ENCODE results near the gene NINL. TPM values are rescaled to one million over a fixed set of nuclear protein-coding genes. Genes with fewer than 3 reads are reported as not detected.

NINL gene
- total and polyA plus RNA-seq, 2 of the 8 experiments (the other 6 are each of a cell fraction or from before 2014, with no cell fraction given): 15.3 to 30.0 TPM

- no peak overlapping the region for H3K9ac ChIP-seq (replicated peaks in 1 of 4; ENCODE audit: extremely low read depth in 1 of 4, low read depth in 3 of 4, low read length in 3 of 4)
- peaks cover 0 to 12% (median 6%) of the 10 kb centered on the region in 4 experiments; a peak in 6 of 7 replicates for H3K4me1 ChIP-seq (replicated peaks in 1 of 4; ENCODE audit: control insufficient read depth in 3 of 4, insufficient read depth in 4 of 4, low read length in 3 of 4)
- H2BK12ac ChIP-seq (ENCODE audit: low read depth, low read length): no peak overlapping the region
- H3K23me2 ChIP-seq (ENCODE audit: low read depth, low read length): no peaks in the 10 kb centered on the region
- H3K14ac ChIP-seq (ENCODE audit: insufficient read length): no peak overlapping the region
- FAIRE-seq (no peak), DNase-seq (ENCODE audit: low read depth in 1 of 2, low spot score in 2 of 2) (no peak)
- no peaks in the 10 kb centered on the region for H3K9me3 ChIP-seq (ENCODE audit: insufficient read depth in 2 of 2, low read depth in 1 of 2, low read length in 1 of 2)
- H2AFZ ChIP-seq (ENCODE audit: low read length): no peak overlapping the region
- H3K18ac ChIP-seq (ENCODE audit: extremely low read depth, low read length): no peak overlapping the region
- no peak overlapping the region for H4K5ac ChIP-seq (ENCODE audit: insufficient read length, low read depth, low read length)
- H3K23ac ChIP-seq (ENCODE audit: insufficient read length): no peak overlapping the region
- H3K4me2 ChIP-seq (ENCODE audit: insufficient read depth in 1 of 2, low read depth in 2 of 2, low read length in 2 of 2): no peak overlapping the region
- no peak overlapping the region for H4K8ac ChIP-seq (ENCODE audit: extremely low read depth, insufficient read depth, low read length)
- no peak overlapping the region for H3K56ac ChIP-seq (replicated peaks; ENCODE audit: insufficient read length, low read depth, low read length)
- H4K20me1 ChIP-seq (replicated peaks in 1 of 2; ENCODE audit: control insufficient read depth in 1 of 2, insufficient read depth in 2 of 2, low read length in 2 of 2): peaks cover 0 to 2% of the 10 kb centered on the region in 2 experiments
- no peak overlapping the region for H3K27ac ChIP-seq (ENCODE audit: low read depth, low read length)
- no peak overlapping the region for H3K4ac ChIP-seq (replicated peaks; ENCODE audit: insufficient read length, low read depth, low read length)
- no peaks in the 10 kb centered on the region for H3K79me1 ChIP-seq (ENCODE audit: low read depth, low read length)
- H2BK20ac ChIP-seq (ENCODE audit: low read length): no peak overlapping the region
- no peak overlapping the region for H3K4me3 ChIP-seq (ENCODE audit: extremely low read depth in 1 of 4, insufficient read depth in 2 of 4, low read depth in 3 of 4, low read length in 4 of 4)
- peaks cover 2 to 15% (median 11%) of the 10 kb centered on the region in 4 experiments; a peak in 4 of 8 replicates for H3K36me3 ChIP-seq (ENCODE audit: control insufficient read depth in 2 of 4, insufficient read depth in 4 of 4, low read length in 3 of 4)
- no peak overlapping the region for H2BK15ac ChIP-seq (ENCODE audit: low read length)
- H2AK5ac ChIP-seq (ENCODE audit: low read depth, low read length): no peak overlapping the region
- H3K27me3 ChIP-seq (replicated peaks in 1 of 4; ENCODE audit: control insufficient read depth in 3 of 4, extremely low read depth in 1 of 4, insufficient read depth in 3 of 4, low read length in 3 of 4): no peaks in the 10 kb centered on the region
- H4K91ac ChIP-seq (replicated peaks; ENCODE audit: insufficient read length, low read length): no peak overlapping the region
- H2BK120ac ChIP-seq (replicated peaks; ENCODE audit: low read depth, low read length): no peak overlapping the region
- ChIA-PET CTCF (ENCODE audit: partially characterized antibody) (interaction anchor here (0.6 kb wide), 1 partner anchor 71 kb away, joined by 3 read pairs; no protein-coding TSS in a partner anchor), POLR2A (ENCODE audit: partially characterized antibody) (interaction anchor here (1.1 kb wide), 1 partner anchor 10 kb away, joined by 3 read pairs; no protein-coding TSS in a partner anchor)
- no peak overlapping the region for H2BK5ac ChIP-seq (ENCODE audit: low read depth, low read length)
- WGBS, 2 experiments (ENCODE audit: extremely low coverage in 1 of 2, insufficient coverage in 1 of 2, insufficient read length in 1 of 2, insufficient replicate concordance in 2 of 2, low coverage in 1 of 2, low lambda C conversion rate in 2 of 2, missing lambda C conversion rate in 1 of 2): 93% methylated on average over 12 of the region's 12 CpGs; no CpG with 5 or more reads in 1 of the 2 experiments
- no peaks in the 10 kb centered on the region for H3K79me2 ChIP-seq (ENCODE audit: control insufficient read depth in 1 of 2, insufficient read depth in 2 of 2, low read length in 2 of 2)
- TF ChIP-seq CTBP2 (IDR thresholded peaks at IDR 0.05; ENCODE audit: borderline replicate concordance, insufficient read depth, insufficient read length, low read length) (no peak), PHF8 (conservative IDR thresholded peaks at IDR 0.05; ENCODE audit: low read depth, low read length) (no peak), TAF7 (optimal IDR thresholded peaks at IDR 0.05; ENCODE audit: borderline replicate concordance, low read depth, low read length) (no peak)
Measured at GRCh38 chr20:25484911-25485511, 100.3 kb downstream of the NINL start.
